Measurements from ENCODE around the gene TXNL4A. TPM values are rescaled to one million over a fixed set of nuclear protein-coding genes. Genes with fewer than 3 reads are reported as not detected.

TXNL4A gene
- total RNA-seq, 1 donor from 2014 or later = 44.3 TPM

GRCh38 chr18:79923896-79924585 lies 64.3 kb downstream of the TXNL4A start:
- Mint-ChIP-seq H3K27me3 (ENCODE audit: insufficient read depth, low read depth) (peaks cover 12% of the 10 kb centered on the region), H3K4me1 (peaks cover 7% of the 10 kb centered on the region), H3K4me3 (no peak overlapping the region), H3K36me3 (peaks cover 48% of the 10 kb centered on the region), H3K9me3 (peaks cover 35% of the 10 kb centered on the region), H3K27ac (no peak overlapping the region)
- no peak overlapping the region for H3K27ac ChIP-seq
- no peak for TF ChIP-seq CTCF (IDR thresholded peaks at IDR 0.05)
- TF ChIP-seq EZH2phosphoT487 (IDR thresholded peaks at IDR 0.05) = no peak
- no peak for TF ChIP-seq EZH2 (IDR thresholded peaks at IDR 0.05)
- no peaks in the 10 kb centered on the region for H3K27me3 ChIP-seq
- H3K79me2 ChIP-seq (ENCODE audit: low read depth) = no peaks in the 10 kb centered on the region
- H3K9ac ChIP-seq = no peak overlapping the region
- no peaks in the 10 kb centered on the region for H3K9me3 ChIP-seq (ENCODE audit: low read depth)
- peaks cover 16% of the 10 kb centered on the region for H3F3A ChIP-seq (ENCODE audit: low read depth)
- peaks cover 17% of the 10 kb centered on the region for H3K4me1 ChIP-seq
- H4K20me1 ChIP-seq (ENCODE audit: low read depth) = peaks cover 27% of the 10 kb centered on the region
- no peak overlapping the region for H3K4me3 ChIP-seq
- no peak for DNase-seq (ENCODE audit: low spot score)
- H2AFZ ChIP-seq (replicated peaks) = no peak overlapping the region
- H3K4me2 ChIP-seq = no peak overlapping the region
- H3K36me3 ChIP-seq = no peaks in the 10 kb centered on the region

GRCh38 chr18:79922971-79923411 lies 65.4 kb downstream of the TXNL4A start:
- Histone ChIP-seq H3F3A (ENCODE audit: low read depth) (peaks cover 16% of the 10 kb centered on the region), H3K79me2 (ENCODE audit: low read depth) (no peaks in the 10 kb centered on the region), H3K27me3 (no peaks in the 10 kb centered on the region), H3K4me1 (peaks cover 17% of the 10 kb centered on the region), H3K4me2 (no peak overlapping the region), H3K36me3 (no peaks in the 10 kb centered on the region), H3K9ac (no peak overlapping the region), H3K4me3 (no peak overlapping the region), H4K20me1 (ENCODE audit: low read depth) (peaks cover 24% of the 10 kb centered on the region), H2AFZ (replicated peaks) (no peak overlapping the region), H3K27ac (no peak overlapping the region), H3K9me3 (ENCODE audit: low read depth) (no peaks in the 10 kb centered on the region)
- Mint-ChIP-seq H3K4me1 (peaks cover 7% of the 10 kb centered on the region), H3K4me3 (no peak overlapping the region), H3K27ac (no peak overlapping the region), H3K9me3 (peaks cover 27% of the 10 kb centered on the region), H3K27me3 (ENCODE audit: insufficient read depth, low read depth) (peaks cover 13% of the 10 kb centered on the region), H3K36me3 (peaks cover 43% of the 10 kb centered on the region)
- DNase-seq (ENCODE audit: low spot score) = no peak
- TF ChIP-seq EZH2 (IDR thresholded peaks at IDR 0.05) (no peak), EZH2phosphoT487 (IDR thresholded peaks at IDR 0.05) (no peak), CTCF (IDR thresholded peaks at IDR 0.05) (no peak)

- H3K36me3 ChIP-seq = no peaks in the 10 kb centered on the region
- no peak for TF ChIP-seq EZH2phosphoT487 (IDR thresholded peaks at IDR 0.05)
- peaks cover 18% of the 10 kb centered on the region for H4K20me1 ChIP-seq (ENCODE audit: low read depth)
- Mint-ChIP-seq H3K27me3 (ENCODE audit: insufficient read depth, low read depth) (peaks cover 13% of the 10 kb centered on the region), H3K4me1 (peaks cover 7% of the 10 kb centered on the region), H3K4me3 (no peak overlapping the region), H3K27ac (no peak overlapping the region), H3K36me3 (peaks cover 45% of the 10 kb centered on the region), H3K9me3 (peaks cover 32% of the 10 kb centered on the region)
- no peak for DNase-seq (ENCODE audit: low spot score)
- H2AFZ ChIP-seq (replicated peaks) = no peak overlapping the region
- no peak overlapping the region for H3K4me2 ChIP-seq
- H3K9ac ChIP-seq = no peak overlapping the region
- no peak overlapping the region for H3K27ac ChIP-seq
- no peaks in the 10 kb centered on the region for H3K27me3 ChIP-seq
- no peaks in the 10 kb centered on the region for H3K79me2 ChIP-seq (ENCODE audit: low read depth)
- peaks cover 9% of the 10 kb centered on the region for H3F3A ChIP-seq (ENCODE audit: low read depth)
- no peaks in the 10 kb centered on the region for H3K9me3 ChIP-seq (ENCODE audit: low read depth)
- H3K4me1 ChIP-seq = peaks cover 10% of the 10 kb centered on the region
- H3K4me3 ChIP-seq = no peak overlapping the region
These were observed 66.1 kb downstream of the TXNL4A start for GRCh38 chr18:79921984-79922965.

Other genes starting within 250 kb of the TXNL4A start
- gene KCNG2, start 190.6 kb downstream of the TXNL4A start, total RNA-seq (ENCODE audit: low replicate concordance) = 0.99 TPM in 1 of 2 replicates, not detected in the other
- gene SLC66A2, start 36.9 kb downstream of the TXNL4A start, total RNA-seq (ENCODE audit: low replicate concordance) = 5.8 and 22.3 TPM in 2 replicates
- gene HSBP1L1, start 23.9 kb downstream of the TXNL4A start, total RNA-seq (ENCODE audit: low replicate concordance) = 1.7 TPM in 1 of 2 replicates, not detected in the other
- 22.9 and 39.4 TPM in 2 replicates for gene RBFA, start 45.9 kb upstream of the TXNL4A start, total RNA-seq (ENCODE audit: low replicate concordance)
- 52.4 and 72.4 TPM in 2 replicates for gene ADNP2, start 120.7 kb upstream of the TXNL4A start, total RNA-seq (ENCODE audit: low replicate concordance)